Smooth muscle cell (in vitro differentiated cells): ENCODE measurements around the gene CERK. TPM values are rescaled to one million over a fixed set of nuclear protein-coding genes. Genes with fewer than 3 reads are reported as not detected.

Source experiments
- DNase-seq: peaks from one replicate; lab custom pipeline; 2025; ENCODE audit not compliant: unreplicated experiment; lab: John Stamatoyannopoulos, UW
- H2AFZ ChIP-seq: fragments of 200-600 bp; sonication (generic); 2 replicates; pipeline ENCODE4 v1.6.0; 2016; ENCODE audit warnings: antibody characterized with exemption, low read depth, mild to moderate bottlenecking
- H3F3A ChIP-seq: fragments of 200-600 bp; sonication (generic); 2 replicates; pipeline ENCODE4 v1.6.0; 2017; ENCODE audit warnings: antibody characterized with exemption, low read depth
- H3K27ac ChIP-seq: fragments of 200-600 bp; sonication (generic); 2 replicates; pipeline ENCODE4 v1.5.1; 2016; ENCODE audit warnings: low read depth, mild to moderate bottlenecking
- H3K27me3 ChIP-seq: fragments of 200-600 bp; sonication (generic); 2 replicates; pipeline ENCODE4 v1.6.1; 2016; ENCODE audit warnings: low read depth, mild to moderate bottlenecking
- H3K36me3 ChIP-seq: fragments of 200-600 bp; sonication (generic); 2 replicates; pipeline ENCODE4 v1.5.1; 2016; ENCODE audit warnings: low read depth
- H3K4me1 ChIP-seq: fragments of 200-600 bp; sonication (generic); 2 replicates; pipeline ENCODE4 v1.5.1; 2016; ENCODE audit warnings: low read depth
- H3K4me2 ChIP-seq: fragments of 200-600 bp; sonication (generic); 2 replicates; pipeline ENCODE4 v1.6.0; 2016; ENCODE audit warnings: mild to moderate bottlenecking
- H3K4me3 ChIP-seq: fragments of 200-600 bp; sonication (generic); 2 replicates; pipeline ENCODE4 v1.5.1; 2016; ENCODE audit warnings: mild to moderate bottlenecking
- H3K79me2 ChIP-seq: fragments of 200-600 bp; sonication (generic); 2 replicates; pipeline ENCODE4 v1.6.0; 2016; ENCODE audit warnings: low read depth, mild to moderate bottlenecking
- H3K9ac ChIP-seq: fragments of 200-600 bp; sonication (generic); 2 replicates; pipeline ENCODE4 v1.6.0; 2016; ENCODE audit warnings: low read depth
- H3K9me3 ChIP-seq: fragments of 200-600 bp; sonication (generic); replicated peaks from 2 replicates; pipeline ENCODE4 v1.5.1; 2016; ENCODE audit warnings: low read depth
- H4K20me1 ChIP-seq: fragments of 200-600 bp; sonication (generic); 2 replicates; pipeline ENCODE4 v1.6.0; 2016; ENCODE audit warnings: low read depth
- CTCF ChIP-seq: fragments of 200-600 bp; sonication (generic); IDR thresholded peaks from 2 replicates; pipeline ENCODE4 v1.5.1; 2017; ENCODE audit warnings: borderline replicate concordance, mild to moderate bottlenecking, antibody characterized with exemption; ENCODE audit not compliant: insufficient read depth, poor library complexity, severe bottlenecking
- WGBS: methylation state at CpG from one replicate; pipeline ENCODE4 v1.1.7; 2016; ENCODE audit warnings: low lambda C conversion rate; 5-methylcytosine and 5-hydroxymethylcytosine counted together
- polyA plus RNA-seq: library from polyadenylated mRNA; unstranded; fragments of >200 nt; fragmentation: Nextera tagmentation; extraction: Ambion mirVana; gene quantifications from 2 replicates; pipeline ENCODE4 v1.2.1, GENCODE V29; 2016
- total RNA-seq: library from RNA; depleted of rRNA; stranded (reverse); fragments of >200 nt; gene quantifications from 2 replicates; pipeline ENCODE4 v1.2.3, GENCODE V29; 2014

The CERK gene
- total and polyA plus RNA-seq, 2 experiments from 2014 or later: 25.4 to 25.6 TPM

DNA sequence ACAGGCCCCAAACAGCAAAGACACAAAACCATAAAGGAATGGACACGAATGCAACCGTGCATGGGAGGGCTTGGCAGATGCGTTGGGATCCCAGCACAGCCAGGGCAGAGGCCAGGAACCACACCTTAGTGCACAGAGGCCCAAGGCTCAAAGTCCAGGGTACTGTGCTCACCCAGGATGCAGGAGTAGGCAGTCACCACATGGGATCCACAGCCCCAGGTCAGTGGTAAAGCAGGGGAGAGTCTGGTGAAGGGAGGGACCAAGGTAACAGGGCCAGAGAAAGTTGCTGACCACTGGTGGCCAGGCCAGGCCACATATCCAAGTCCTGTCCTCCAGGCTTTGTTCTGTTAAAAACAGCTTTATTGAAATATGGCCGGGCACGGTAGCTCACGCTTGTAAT lies 6.5 kb upstream of the CERK start:
- H3K79me2 ChIP-seq: no peaks in the 10 kb centered on the region
- no peak overlapping the region for H2AFZ ChIP-seq
- no peaks in the 10 kb centered on the region for H3K9me3 ChIP-seq
- H3K4me2 ChIP-seq: no peak overlapping the region
- H4K20me1 ChIP-seq: no peaks in the 10 kb centered on the region
- H3K36me3 ChIP-seq: no peaks in the 10 kb centered on the region
- H3K4me1 ChIP-seq: no peaks in the 10 kb centered on the region
- no peak overlapping the region for H3K9ac ChIP-seq
- H3K27ac ChIP-seq: no peak overlapping the region
- WGBS: 98% methylated on average over 6 of the region's 6 CpGs
- H3K27me3 ChIP-seq: no peaks in the 10 kb centered on the region
- H3K4me3 ChIP-seq: no peak overlapping the region
- no peak for TF ChIP-seq CTCF
- no peaks in the 10 kb centered on the region for H3F3A ChIP-seq
- DNase-seq: no peak

- no peak for DNase-seq
- Histone ChIP-seq H3K36me3 (no peaks in the 10 kb centered on the region), H3K9me3 (no peaks in the 10 kb centered on the region), H3K9ac (no peak overlapping the region), H3K4me3 (no peak overlapping the region), H3K27me3 (no peaks in the 10 kb centered on the region), H3K4me1 (no peaks in the 10 kb centered on the region), H3K27ac (no peak overlapping the region), H3K79me2 (peaks cover 8% of the 10 kb centered on the region), H3F3A (no peaks in the 10 kb centered on the region), H3K4me2 (no peak overlapping the region), H4K20me1 (no peaks in the 10 kb centered on the region), H2AFZ (no peak overlapping the region)
- WGBS: 75% methylated on average over 6 of the region's 6 CpGs
- no peak for TF ChIP-seq CTCF
Measured at GRCh38 chr22:46742576-46743221, 4.6 kb upstream of the CERK start.

- no peaks in the 10 kb centered on the region for H3K27me3 ChIP-seq
- no peaks in the 10 kb centered on the region for H3F3A ChIP-seq
- no peak overlapping the region for H3K27ac ChIP-seq
- no peak overlapping the region for H3K4me3 ChIP-seq
- no peak overlapping the region for H2AFZ ChIP-seq
- TF ChIP-seq CTCF: no peak
- no peak overlapping the region for H3K4me2 ChIP-seq
- peaks cover 3% of the 10 kb centered on the region for H3K4me1 ChIP-seq
- 93% methylated on average over 6 of the region's 6 CpGs for WGBS
- H3K9me3 ChIP-seq: no peaks in the 10 kb centered on the region
- no peak for DNase-seq
- H3K9ac ChIP-seq: no peak overlapping the region
- H3K79me2 ChIP-seq: peaks cover 15% of the 10 kb centered on the region
- peaks cover 5% of the 10 kb centered on the region for H4K20me1 ChIP-seq
- no peaks in the 10 kb centered on the region for H3K36me3 ChIP-seq
Measured at GRCh38 chr22:46741974-46742519, 4.0 kb upstream of the CERK start.
